Measurements from ENCODE around the gene REXO1. TPM values are rescaled to one million over a fixed set of nuclear protein-coding genes. Genes with fewer than 3 reads are reported as not detected.
A peak's percentile ranks its signal among the peaks of the same experiment; 100 is the strongest.

Gene REXO1
- total RNA-seq, 4 donors from 2014 or later = 11.4 to 29.9 (median 16.1) TPM

- 54% methylated on average over 10 of the region's 35 CpGs; no CpG with 5 or more reads in 1 of the 2 donors for WGBS, 2 donors (ENCODE audit: low coverage in 1 of 2)
- Histone ChIP-seq H3K4me3 (peak overlapping the region in 1 of 2 donors; percentile 19), H3K27ac (peak overlapping the region in 3 of 4 donors; percentile 24 to 59 (median 51)), H3K27me3 (no peaks in the 10 kb centered on the region), H3K36me3 (peaks cover 0 to 19% of the 10 kb centered on the region in 2 donors), H3K4me1 (peaks cover 0 to 100% (median 61%) of the 10 kb centered on the region in 3 donors), H3K9me3 (no peaks in the 10 kb centered on the region)
- TF ChIP-seq CTCF (IDR thresholded peaks at IDR 0.05) (no peak), POLR2AphosphoS5 (IDR thresholded peaks at IDR 0.05) (no peak), EP300 (IDR thresholded peaks at IDR 0.05) (no peak), POLR2A (IDR thresholded peaks at IDR 0.05) (no peak)
- ATAC-seq = no peak
Observed at GRCh38 chr19:1841209-1841924, 6.9 kb downstream of the REXO1 start.

- peak; percentile 37 for ATAC-seq
- H3K27ac ChIP-seq = peak overlapping the region in 3 of 4 donors; percentile 24 to 59 (median 51)
- WGBS, 2 donors (ENCODE audit: low coverage in 1 of 2) = no CpG with 5 or more reads among the region's 22 CpGs
Observed at GRCh38 chr19:1840541-1841115, 7.7 kb downstream of the REXO1 start.

GRCh38 chr19:1839658-1840540 is 8.4 kb downstream of the REXO1 start:
- Histone ChIP-seq H3K27ac (peak overlapping the region in 2 of 4 donors; percentile 17 to 59), H3K9me3 (no peaks in the 10 kb centered on the region), H3K4me1 (peaks cover 0 to 99% (median 47%) of the 10 kb centered on the region in 3 donors), H3K36me3 (peaks cover 0 to 9% of the 10 kb centered on the region in 2 donors), H3K4me3 (no peak overlapping the region), H3K27me3 (no peaks in the 10 kb centered on the region)
- no peak for ATAC-seq
- no CpG with 5 or more reads among the region's 25 CpGs for WGBS, 2 donors (ENCODE audit: low coverage in 1 of 2)
- TF ChIP-seq POLR2A (IDR thresholded peaks at IDR 0.05) (no peak), CTCF (IDR thresholded peaks at IDR 0.05) (no peak), POLR2AphosphoS5 (IDR thresholded peaks at IDR 0.05) (no peak), EP300 (IDR thresholded peaks at IDR 0.05) (no peak)

More at GRCh38 chr19:1840541-1841115, 7.7 kb downstream of the REXO1 start:
- TF ChIP-seq EP300 (IDR thresholded peaks at IDR 0.05) (no peak), POLR2A (IDR thresholded peaks at IDR 0.05) (no peak)
- H3K4me3 ChIP-seq = peak overlapping the region in 1 of 2 donors; percentile 19
- H3K4me1 ChIP-seq = peaks cover 0 to 100% (median 54%) of the 10 kb centered on the region in 3 donors
- peaks cover 0 to 16% of the 10 kb centered on the region in 2 donors for H3K36me3 ChIP-seq
- H3K27me3 ChIP-seq = no peaks in the 10 kb centered on the region
- no peaks in the 10 kb centered on the region for H3K9me3 ChIP-seq

- Histone ChIP-seq H3K36me3 (peaks cover 0 to 12% of the 10 kb centered on the region in 2 donors), H3K4me3 (no peak overlapping the region), H3K27ac (no peak overlapping the region), H3K9me3 (no peaks in the 10 kb centered on the region), H3K4me1 (peaks cover 0 to 90% (median 29%) of the 10 kb centered on the region in 3 donors), H3K27me3 (no peaks in the 10 kb centered on the region)
- peak; percentile 34 for ATAC-seq
- TF ChIP-seq CTCF (IDR thresholded peaks at IDR 0.05) = peak in 3 of 4 experiments; percentile 59 to 86 (median 77)
- TF ChIP-seq EP300 (IDR thresholded peaks at IDR 0.05) = no peak
- 10% methylated on average over 4 of the region's 23 CpGs; no CpG with 5 or more reads in 1 of the 2 donors for WGBS, 2 donors (ENCODE audit: low coverage in 1 of 2)
Observed at GRCh38 chr19:1837625-1838105, 10.6 kb downstream of the REXO1 start.

- no peaks in the 10 kb centered on the region for H3K9me3 ChIP-seq
- no peaks in the 10 kb centered on the region for H3K27me3 ChIP-seq
- no peak overlapping the region for H3K27ac ChIP-seq
- H3K4me3 ChIP-seq = no peak overlapping the region
- H3K36me3 ChIP-seq = peaks cover 0 to 16% of the 10 kb centered on the region in 2 donors
- no peak for ATAC-seq
- WGBS, 2 donors (ENCODE audit: low coverage in 1 of 2) = 60% methylated on average over 1 of the region's 11 CpGs; no CpG with 5 or more reads in 1 of the 2 donors
- peaks cover 0 to 85% (median 29%) of the 10 kb centered on the region in 3 donors for H3K4me1 ChIP-seq
- TF ChIP-seq POLR2A (IDR thresholded peaks at IDR 0.05) (no peak), POLR2AphosphoS5 (IDR thresholded peaks at IDR 0.05) (no peak), CTCF (IDR thresholded peaks at IDR 0.05) (no peak), EP300 (IDR thresholded peaks at IDR 0.05) (no peak)
Observed at GRCh38 chr19:1837222-1837565, 11.1 kb downstream of the REXO1 start.
